T-helper 1 cell (primary cell): ENCODE measurements around the gene SKP1.
A peak's percentile ranks its signal among the peaks of the same experiment; 100 is the strongest.
"Not testable (repeated sequence)": the region's sequence is repeated elsewhere in the genome, so short reads cannot be mapped to it uniquely, and the experiment has no call there.

Experiments
- DNase-seq, 5 donors: peaks; one replicate each; pipeline ENCODE4 v3.0.0-alpha.2; 2012 to 2020
- total RNA-seq, 4 donors: gene quantifications; one replicate each; lab custom pipeline; 2026; lab: John Stamatoyannopoulos, UW

The SKP1 gene
- total RNA-seq, result 254 to 392 (median 292) reads per million in 4 donors

GRCh38 chr5:134176511-134177368, at the start of gene SKP1:
SKP1 (minus strand) TSS chr5:134176950; CDS start chr5:134174022, 2,928 bp downstream.
- peak; percentile 63 to 87 (median 82) for DNase-seq

GRCh38 chr5:134225780-134226440, 49.2 kb upstream of the SKP1 start, which contains the start of gene PPP2CA:
PPP2CA (minus strand) TSS chr5:134226073; CDS start chr5:134225861, 212 bp downstream.
- DNase-seq, result peak; percentile 98 to 99 (median 99)

GRCh38 chr5:134224888-134225779, 48.4 kb upstream of the SKP1 start:
- peak; percentile 47 to 72 (median 58) for DNase-seq

GRCh38 chr5:134223406-134224248, 46.9 kb upstream of the SKP1 start:
- no peak for DNase-seq

GRCh38 chr5:134221690-134222089, 44.9 kb upstream of the SKP1 start:
- DNase-seq, result not testable (repeated sequence)

GRCh38 chr5:134215757-134216156, 39.0 kb upstream of the SKP1 start:
- DNase-seq, result no peak

GRCh38 chr5:134211263-134212031, 34.7 kb upstream of the SKP1 start:
- DNase-seq, result not testable (repeated sequence)

GRCh38 chr5:134209477-134210245, 32.9 kb upstream of the SKP1 start:
- DNase-seq, result no peak

GRCh38 chr5:134207696-134208095, 30.9 kb upstream of the SKP1 start:
- no peak for DNase-seq

- no peak for DNase-seq
These were observed 29.9 kb upstream of the SKP1 start for GRCh38 chr5:134206627-134207160.

- DNase-seq, result no peak
These were observed 27.8 kb upstream of the SKP1 start for GRCh38 chr5:134204575-134204974.

GRCh38 chr5:134203630-134204029, 26.9 kb upstream of the SKP1 start:
- DNase-seq, result no peak

GRCh38 chr5:134195666-134196065, 18.9 kb upstream of the SKP1 start:
- no peak for DNase-seq

GRCh38 chr5:134189031-134189430, 12.3 kb upstream of the SKP1 start:
- no peak for DNase-seq

- DNase-seq, result no peak
These were observed 11.3 kb upstream of the SKP1 start for GRCh38 chr5:134188092-134188491.

GRCh38 chr5:134184155-134185135, 7.7 kb upstream of the SKP1 start:
- DNase-seq, result peak; percentile 51 to 70 (median 66)

GRCh38 chr5:134183481-134183880, 6.7 kb upstream of the SKP1 start:
- no peak for DNase-seq

GRCh38 chr5:134178096-134178419, 1.3 kb upstream of the SKP1 start:
- DNase-seq, result no peak
